Activated CD4-positive, alpha-beta T cell treated with anti-CD3 and anti-CD28 coated beads, Interleukin-2, Interleukin-4, amounts not matched to agents 100 ng/mL and 50 ng/mL, durations not matched to agents 16 hours and 8 hours (primary cell): ENCODE data around the gene SHD.

Experiments used
- DNase-seq: peaks from one replicate; pipeline ENCODE4 v3.0.0-alpha.2; 2020; ENCODE audit warnings: low spot score

The SHD gene

GRCh38 chr19:4298810-4299550, 19.9 kb downstream of the SHD start:
- no peak for DNase-seq

- no peak for DNase-seq
Observed at GRCh38 chr19:4300589-4300988, 21.5 kb downstream of the SHD start.

- no peak for DNase-seq
Observed at GRCh38 chr19:4301590-4302242, 22.6 kb downstream of the SHD start.

GRCh38 chr19:4302243-4302640, 23.2 kb downstream of the SHD start, which contains the start of gene TMIGD2:
TSS of gene TMIGD2 (minus strand) at chr19:4302389. CDS start at chr19:4302385, 4 bp downstream.
- DNase-seq = no peak

- no peak for DNase-seq
Observed at GRCh38 chr19:4303819-4304537, 24.9 kb downstream of the SHD start.

- peak; percentile 85 for DNase-seq
Observed at GRCh38 chr19:4304538-4305256, 25.6 kb downstream of the SHD start, which contains the start of gene FSD1. TSS of gene FSD1 (plus strand) at chr19:4304598. CDS start at chr19:4304747, 149 bp downstream.

- DNase-seq = no peak
Observed at GRCh38 chr19:4305257-4305612, 26.2 kb downstream of the SHD start.

GRCh38 chr19:4305659-4306058, 26.6 kb downstream of the SHD start:
- no peak for DNase-seq

- DNase-seq = no peak
Observed at GRCh38 chr19:4310247-4311121, 31.4 kb downstream of the SHD start.

GRCh38 chr19:4313847-4314490, 34.9 kb downstream of the SHD start:
- no peak for DNase-seq

GRCh38 chr19:4316956-4317355, 37.9 kb downstream of the SHD start:
- no peak for DNase-seq

- no peak for DNase-seq
Observed at GRCh38 chr19:4318460-4318859, 39.4 kb downstream of the SHD start.

- no peak for DNase-seq
Observed at GRCh38 chr19:4319067-4319718, 40.1 kb downstream of the SHD start.

GRCh38 chr19:4320419-4320818, 41.4 kb downstream of the SHD start:
- DNase-seq = no peak

- no peak for DNase-seq
Observed at GRCh38 chr19:4322942-4323665, 44.0 kb downstream of the SHD start.

- no peak for DNase-seq
Observed at GRCh38 chr19:4323692-4324091, 44.6 kb downstream of the SHD start.

GRCh38 chr19:4324228-4324627, 45.2 kb downstream of the SHD start:
- DNase-seq = no peak

GRCh38 chr19:4326215-4326836, 47.3 kb downstream of the SHD start:
- DNase-seq = no peak

GRCh38 chr19:4326837-4327251, 47.8 kb downstream of the SHD start:
- no peak for DNase-seq
